A549 (cell line): ENCODE results near the gene ANKRD18B. TPM values are rescaled to one million over a fixed set of nuclear protein-coding genes. Genes with fewer than 3 reads are reported as not detected.
A peak's percentile ranks its signal among the peaks of the same experiment; 100 is the strongest.
"Not testable (repeated sequence)": the region's sequence is repeated elsewhere in the genome, so short reads cannot be mapped to it uniquely, and the experiment has no call there.

Experiments
- ATAC-seq, 2 experiments: fragments of 200-7000 bp in 1 of 2; fragments of >200 bp in 1 of 2; cut with Nextera tagmentation in 1 of 2; cut with Tn5 transposase in 1 of 2; 3 replicates each; pipeline versions ENCODE4 v1.8.0 to v1.9.1; 2018 to 2020; ENCODE audit warnings: mild to moderate bottlenecking in 1 of 2, moderate library complexity in 1 of 2
- CTCF ChIA-PET: fragments of 300-600 bp; sonication (Branson Sonifier 250); formaldehyde crosslinking; extraction: SDS; loops from one replicate; lab custom pipeline; 2021; ENCODE audit warnings: antibody characterized with exemption, inconsistent platforms; lab: Yijun Ruan, JAX
- POLR2A ChIA-PET: fragments of 350-600 bp; formaldehyde crosslinking; extraction: SDS; loops from one replicate; lab custom pipeline; 2021; ENCODE audit warnings: antibody characterized with exemption, inconsistent platforms; lab: Yijun Ruan, JAX
- DNase-seq, 2 experiments: peaks; one replicate each; pipeline versions ENCODE4 v3.0.0 to v3.0.0-alpha.2; 2011 to 2016; ENCODE audit warnings: low read depth in 1 of 2, low spot score in 1 of 2
- FAIRE-seq: peaks from 2 replicates; lab custom pipeline; 2011; peaks lifted over from hg19 to GRCh38; lab: Jason Lieb, UNC
- H3K27ac ChIP-seq, 2 experiments: fragments of >200 bp; sonication (Bioruptor Twin); formaldehyde crosslinking; 3 replicates each; pipeline ENCODE4 v1.5.1; 2016 to 2017
- H3K4me1 ChIP-seq: fragments of >200 bp; sonication (Bioruptor Twin); formaldehyde crosslinking; 3 replicates; pipeline ENCODE4 v1.6.1; 2016
- H3K4me2 ChIP-seq: fragments of >200 bp; sonication (Bioruptor Twin); formaldehyde crosslinking; 3 replicates; pipeline ENCODE4 v1.6.1; 2016
- H3K4me3 ChIP-seq: fragments of >200 bp; sonication (Bioruptor Twin); formaldehyde crosslinking; 3 replicates; pipeline ENCODE4 v1.5.1; 2016
- H3K9me3 ChIP-seq: fragments of >200 bp; sonication (Bioruptor Twin); formaldehyde crosslinking; 3 replicates; pipeline ENCODE4 v1.6.1; 2016
- CBX2 ChIP-seq: fragments of 200-600 bp; sonication (generic); IDR thresholded peaks from 2 replicates; pipeline ENCODE4 v1.6.1; 2016; ENCODE audit warnings: low read depth, mild to moderate bottlenecking, borderline replicate concordance
- EHF ChIP-seq: fragments of 250-450 bp; sonication (Bioruptor Pico); IDR thresholded peaks from 2 replicates; pipeline ENCODE4 v1.5.0; 2020; ENCODE audit warnings: mild to moderate bottlenecking
- FOSB ChIP-seq: fragments of 250-450 bp; sonication (Bioruptor Pico); IDR thresholded peaks from 2 replicates; pipeline ENCODE4 v1.5.0; 2020; ENCODE audit warnings: mild to moderate bottlenecking, moderate library complexity
- FOXS1 ChIP-seq: fragments of 250-450 bp; sonication (Bioruptor Pico); IDR thresholded peaks from 2 replicates; pipeline ENCODE4 v1.5.0; 2020; ENCODE audit warnings: mild to moderate bottlenecking, moderate library complexity
- HDAC2 ChIP-seq: fragments of 200-600 bp; sonication (generic); IDR thresholded peaks from 2 replicates; pipeline ENCODE4 v1.6.1; 2016
- JUN ChIP-seq, 2 experiments: fragments of >200 bp; sonication (Bioruptor Twin); formaldehyde crosslinking; IDR thresholded peaks; 2 replicates in 1 of 2; 3 replicates in 1 of 2; pipeline ENCODE4 v1.6.1; 2016 to 2017
- MAFK ChIP-seq: fragments of 450-650 bp; IDR thresholded peaks from 2 replicates; pipeline ENCODE4 v1.6.1; 2014; ENCODE audit not compliant: partially characterized antibody
- MAZ ChIP-seq: fragments of 150-350 bp; IDR thresholded peaks from 2 replicates; pipeline ENCODE4 v1.6.1; 2014; ENCODE audit warnings: antibody characterized with exemption, low read depth, low read length, borderline replicate concordance
- MYC ChIP-seq: IDR thresholded peaks from 2 replicates; pipeline ENCODE4 v1.6.1; 2012; ENCODE audit warnings: mild to moderate bottlenecking, inconsistent platforms, low read length, improper control_type of control experiment, borderline replicate concordance
- NPAS2 ChIP-seq: fragments of 250-450 bp; sonication (Bioruptor Pico); IDR thresholded peaks from 2 replicates; pipeline ENCODE4 v1.8.0; 2022; ENCODE audit warnings: mild to moderate bottlenecking, moderate library complexity, borderline replicate concordance
- PHF8 ChIP-seq: fragments of 200-600 bp; sonication (generic); IDR thresholded peaks from 2 replicates; pipeline ENCODE4 v1.6.1; 2016; ENCODE audit warnings: low read depth, mild to moderate bottlenecking, antibody characterized with exemption, moderate library complexity, borderline replicate concordance
- POLR2A ChIP-seq: IDR thresholded peaks from 2 replicates; pipeline ENCODE4 v1.6.1; 2012; ENCODE audit warnings: mild to moderate bottlenecking, low read length
- RCOR1 ChIP-seq: fragments of 150-350 bp; IDR thresholded peaks from 2 replicates; pipeline ENCODE4 v1.6.1; 2014; ENCODE audit warnings: antibody characterized with exemption, low read length, low read depth
- RNF2 ChIP-seq: fragments of 200-600 bp; sonication (generic); IDR thresholded peaks from 2 replicates; pipeline ENCODE4 v1.6.1; 2016; ENCODE audit warnings: low read depth, mild to moderate bottlenecking, antibody characterized with exemption, moderate library complexity, borderline replicate concordance
- TP53 ChIP-seq: fragments of 250-450 bp; sonication (Bioruptor Pico); IDR thresholded peaks from 2 replicates; pipeline ENCODE4 v1.5.0; 2021; ENCODE audit warnings: mild to moderate bottlenecking, moderate library complexity
- ZSCAN20 ChIP-seq: fragments of 250-450 bp; sonication (Bioruptor Pico); IDR thresholded peaks from 2 replicates; pipeline ENCODE4 v1.8.0; 2022; ENCODE audit warnings: mild to moderate bottlenecking, moderate library complexity
- WGBS: methylation state at CpG from one replicate; pipeline ENCODE4 v1.1.6; 2017; ENCODE audit errors: missing lambda C conversion rate; 5-methylcytosine and 5-hydroxymethylcytosine counted together
- polyA plus RNA-seq, 4 experiments: library from polyadenylated mRNA; depleted of rRNA in 3 of 4; stranded (reverse); fragments of >200 nt; fragmentation: RNase III in 1 of 4; extraction: RNeasy Plus Mini Kit Qiagen cat#74134 plus additional on column Dnase treatment in 1 of 4; gene quantifications; 2 replicates in 3 of 4; 3 replicates in 1 of 4; pipeline ENCODE4 v1.2.3, GENCODE V29; 2011 to 2017
- TF ChIP-seq, protein P1 (sequence below): fragments of 250-450 bp; sonication (Bioruptor Pico); IDR thresholded peaks from 2 replicates; pipeline ENCODE4 v1.5.0; 2020; ENCODE audit warnings: low read depth, mild to moderate bottlenecking, moderate library complexity
- TF ChIP-seq, protein P2 (sequence below): IDR thresholded peaks from 2 replicates; pipeline ENCODE4 v1.6.1; 2012
- TF ChIP-seq, protein P3 (sequence below): fragments of >200 bp; sonication (Bioruptor Twin); formaldehyde crosslinking; IDR thresholded peaks from 3 replicates; pipeline ENCODE4 v1.6.1; 2016
- TF ChIP-seq, protein P4 (sequence below): fragments of >200 bp; sonication (Bioruptor Twin); formaldehyde crosslinking; IDR thresholded peaks from 3 replicates; pipeline ENCODE4 v1.5.1; 2016
- TF ChIP-seq, protein P5 (sequence below): fragments of 250-450 bp; sonication (Bioruptor Pico); IDR thresholded peaks from 2 replicates; pipeline ENCODE4 v1.5.0; 2021; ENCODE audit warnings: mild to moderate bottlenecking, moderate library complexity, borderline replicate concordance

The ANKRD18B gene
- polyA plus RNA-seq, 2 of the 4 experiments (the other 2 are of a cell fraction): 5.6 to 12.6 TPM

DNA sequence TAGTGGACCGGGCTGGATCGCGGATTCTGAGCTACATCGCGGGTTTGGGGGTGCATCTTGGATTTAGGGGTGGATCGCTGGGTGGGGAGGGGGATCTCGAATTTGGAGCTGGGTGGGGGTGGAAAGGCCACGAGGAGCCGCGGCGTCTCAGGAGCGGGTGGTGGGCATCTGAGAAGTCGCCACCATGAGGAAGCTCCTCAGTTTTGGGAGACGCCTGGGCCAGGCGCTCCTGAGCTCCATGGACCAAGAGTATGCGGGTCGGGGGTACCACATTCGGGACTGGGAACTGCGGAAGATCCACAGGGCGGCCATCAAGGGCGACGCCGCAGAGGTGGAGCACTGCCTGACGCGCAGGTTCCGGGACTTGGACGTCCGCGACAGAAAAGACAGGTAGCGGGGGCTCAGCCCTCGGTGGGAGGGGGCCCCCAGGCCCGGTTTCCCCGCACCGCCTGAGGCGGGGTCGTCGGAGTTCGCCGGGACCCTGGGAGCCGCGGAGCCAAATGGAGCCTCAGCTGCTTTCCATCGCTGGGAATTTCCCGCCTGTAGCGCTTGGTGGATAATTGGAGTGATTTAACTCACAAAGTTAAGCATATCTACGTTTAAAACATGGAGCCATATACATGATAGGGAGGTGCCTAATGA, 376 bp downstream of the ANKRD18B start:
- peak overlapping the region; percentile 98 to 99 for H3K27ac ChIP-seq
- TF ChIP-seq RNF2 (no peak), POLR2A (peak; percentile 50), CBX2 (no peak), PHF8 (no peak), HDAC2 (no peak), TP53 (no peak), FOXS1 (CRISPR knock-in tag) (no peak), JUN (IDR thresholded peaks at IDR 0.05) (0 out of 5 replicates have a peak, but pooled peaks of 1 of the 2 experiments have one; percentile 6), FOSB (CRISPR knock-in tag) (no peak), MAFK (no peak), ZSCAN20 (no peak)
- TF ChIP-seq, protein P1, sequence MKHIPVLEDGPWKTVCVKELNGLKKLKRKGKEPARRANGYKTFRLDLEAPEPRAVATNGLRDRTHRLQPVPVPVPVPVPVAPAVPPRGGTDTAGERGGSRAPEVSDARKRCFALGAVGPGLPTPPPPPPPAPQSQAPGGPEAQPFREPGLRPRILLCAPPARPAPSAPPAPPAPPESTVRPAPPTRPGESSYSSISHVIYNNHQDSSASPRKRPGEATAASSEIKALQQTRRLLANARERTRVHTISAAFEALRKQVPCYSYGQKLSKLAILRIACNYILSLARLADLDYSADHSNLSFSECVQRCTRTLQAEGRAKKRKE (CRISPR knock-in tag): no peak
- TF ChIP-seq, protein P2, sequence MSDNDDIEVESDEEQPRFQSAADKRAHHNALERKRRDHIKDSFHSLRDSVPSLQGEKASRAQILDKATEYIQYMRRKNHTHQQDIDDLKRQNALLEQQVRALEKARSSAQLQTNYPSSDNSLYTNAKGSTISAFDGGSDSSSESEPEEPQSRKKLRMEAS: 0 out of 2 replicates have a peak, but pooled peaks have one; percentile 31
- TF ChIP-seq, protein P3, sequence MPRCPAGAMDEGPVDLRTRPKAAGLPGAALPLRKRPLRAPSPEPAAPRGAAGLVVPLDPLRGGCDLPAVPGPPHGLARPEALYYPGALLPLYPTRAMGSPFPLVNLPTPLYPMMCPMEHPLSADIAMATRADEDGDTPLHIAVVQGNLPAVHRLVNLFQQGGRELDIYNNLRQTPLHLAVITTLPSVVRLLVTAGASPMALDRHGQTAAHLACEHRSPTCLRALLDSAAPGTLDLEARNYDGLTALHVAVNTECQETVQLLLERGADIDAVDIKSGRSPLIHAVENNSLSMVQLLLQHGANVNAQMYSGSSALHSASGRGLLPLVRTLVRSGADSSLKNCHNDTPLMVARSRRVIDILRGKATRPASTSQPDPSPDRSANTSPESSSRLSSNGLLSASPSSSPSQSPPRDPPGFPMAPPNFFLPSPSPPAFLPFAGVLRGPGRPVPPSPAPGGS: no peak
- ChIA-PET CTCF (interaction anchor here (0.9 to 2.3 kb wide), 14 partner anchors 11 to 295 kb away, joined by 3 to 15 read pairs (median 4); partner anchors contain the start of gene NOL6), POLR2A (interaction anchor here (0.7 to 2.3 kb wide), 7 partner anchors 10 to 500 kb away, joined by 3 to 11 read pairs (median 4); partner anchors contain the start of genes AQP3, DNAJA1 and NOL6)
- DNase-seq (peak in 1 of 2 experiments; percentile 33), FAIRE-seq (no peak), ATAC-seq (peak; percentile 77 to 83)
- H3K4me3 ChIP-seq: peak overlapping the region; percentile 68
- peak overlapping the region; percentile 86 for H3K4me2 ChIP-seq
- WGBS: 0% methylated on average over 26 of the region's 45 CpGs
- no peaks in the 10 kb centered on the region for H3K9me3 ChIP-seq
- H3K4me1 ChIP-seq: peaks cover 24% of the 10 kb centered on the region; the same call in 2 of the 3 replicates

DNA sequence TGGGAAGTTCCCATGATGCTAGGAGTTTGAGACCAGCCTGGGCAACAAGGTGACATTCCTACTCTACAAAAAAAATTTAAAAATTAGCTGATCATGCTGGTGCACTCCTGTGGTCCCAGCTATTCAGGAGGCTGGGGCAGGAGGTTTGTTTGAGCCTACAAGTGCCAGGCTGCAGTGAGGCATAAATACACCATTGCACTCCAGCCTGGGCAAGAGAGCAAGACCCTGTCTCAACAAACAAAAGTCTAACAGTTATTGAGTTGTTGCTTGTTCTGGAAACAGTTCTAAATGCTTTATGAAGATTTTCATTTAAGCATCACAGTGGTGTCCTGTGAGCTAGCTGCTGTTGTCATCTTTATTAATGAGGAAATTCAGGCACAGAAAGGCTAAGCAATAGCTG, 4.0 kb downstream of the ANKRD18B start:
- H3K27ac ChIP-seq, H3K4me2 ChIP-seq, H3K4me3 ChIP-seq, H3K9me3 ChIP-seq, DNase-seq, POLR2A ChIA-PET, ATAC-seq, FAIRE-seq: not testable (repeated sequence)
- peaks cover 10% of the 10 kb centered on the region; the same call in 2 of the 3 replicates for H3K4me1 ChIP-seq
- CTCF ChIA-PET: interaction anchor here (1.4 kb wide), 1 partner anchor 299 kb away, joined by 3 read pairs; no protein-coding TSS in a partner anchor

DNA sequence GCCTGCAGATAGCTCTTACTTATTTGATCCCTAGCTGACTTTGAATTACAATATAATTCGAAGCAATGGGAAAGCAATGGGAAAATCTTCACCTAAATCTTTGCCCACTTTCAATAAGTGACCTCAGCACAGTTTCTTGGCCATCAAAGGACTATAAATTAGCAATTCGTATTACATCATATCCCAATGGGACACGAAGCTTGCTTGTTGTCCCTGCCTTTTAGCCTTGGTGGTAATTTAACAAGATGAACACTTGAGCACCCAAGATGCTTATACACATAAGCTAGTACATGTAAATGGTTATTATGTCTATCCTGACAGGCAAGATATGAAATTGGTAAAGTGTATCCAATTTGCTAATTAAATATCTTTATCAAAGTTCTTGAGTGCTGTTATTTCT, 9.9 kb downstream of the ANKRD18B start:
- DNase-seq, H3K27ac ChIP-seq, H3K4me3 ChIP-seq, H3K4me2 ChIP-seq, ATAC-seq, H3K9me3 ChIP-seq, POLR2A ChIA-PET: not testable (repeated sequence)
- FAIRE-seq: peak; percentile 91
- 60% methylated on average over 3 of the region's 3 CpGs for WGBS
- H3K4me1 ChIP-seq: peaks cover 13% of the 10 kb centered on the region
- CTCF ChIA-PET: interaction anchor here (2.4 kb wide), 1 partner anchor 10 kb away, joined by 8 read pairs; the partner anchor contains the start of gene ANKRD18B

DNA sequence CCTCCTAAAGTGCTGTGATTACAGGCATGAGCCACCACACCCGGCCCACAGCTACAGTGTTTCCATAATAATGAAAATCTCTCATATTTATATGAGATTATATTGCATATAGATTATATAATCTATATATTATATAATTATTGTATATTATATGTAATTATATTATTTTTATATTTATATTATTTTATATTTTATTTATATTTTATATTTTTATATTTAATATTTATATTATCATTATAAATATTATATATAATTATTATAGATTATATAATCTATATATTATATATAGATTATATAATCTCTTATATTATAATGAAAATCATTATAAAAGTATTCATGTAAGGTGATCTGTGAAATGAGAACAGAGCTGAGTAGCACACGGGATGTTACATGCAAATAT, 11.5 kb downstream of the ANKRD18B start:
- peaks cover 13% of the 10 kb centered on the region for H3K4me1 ChIP-seq
- CTCF ChIA-PET: interaction anchor here (2.4 kb wide), 1 partner anchor 12 kb away, joined by 8 read pairs; the partner anchor contains the start of gene ANKRD18B
- DNase-seq: no peak
- WGBS: 75% methylated on average over 2 of the region's 2 CpGs
- FAIRE-seq: no peak
- POLR2A ChIA-PET: no interaction called here
- no peaks in the 10 kb centered on the region for H3K9me3 ChIP-seq
- peak overlapping the region; percentile 56 for H3K4me2 ChIP-seq
- ATAC-seq: no peak; a peak in 2 of 6 replicates
- H3K27ac ChIP-seq: peak overlapping the region in 1 of 2 experiments; percentile 71; a peak in 4 of 6 replicates
- no peak overlapping the region for H3K4me3 ChIP-seq
- TF ChIP-seq, protein P4, sequence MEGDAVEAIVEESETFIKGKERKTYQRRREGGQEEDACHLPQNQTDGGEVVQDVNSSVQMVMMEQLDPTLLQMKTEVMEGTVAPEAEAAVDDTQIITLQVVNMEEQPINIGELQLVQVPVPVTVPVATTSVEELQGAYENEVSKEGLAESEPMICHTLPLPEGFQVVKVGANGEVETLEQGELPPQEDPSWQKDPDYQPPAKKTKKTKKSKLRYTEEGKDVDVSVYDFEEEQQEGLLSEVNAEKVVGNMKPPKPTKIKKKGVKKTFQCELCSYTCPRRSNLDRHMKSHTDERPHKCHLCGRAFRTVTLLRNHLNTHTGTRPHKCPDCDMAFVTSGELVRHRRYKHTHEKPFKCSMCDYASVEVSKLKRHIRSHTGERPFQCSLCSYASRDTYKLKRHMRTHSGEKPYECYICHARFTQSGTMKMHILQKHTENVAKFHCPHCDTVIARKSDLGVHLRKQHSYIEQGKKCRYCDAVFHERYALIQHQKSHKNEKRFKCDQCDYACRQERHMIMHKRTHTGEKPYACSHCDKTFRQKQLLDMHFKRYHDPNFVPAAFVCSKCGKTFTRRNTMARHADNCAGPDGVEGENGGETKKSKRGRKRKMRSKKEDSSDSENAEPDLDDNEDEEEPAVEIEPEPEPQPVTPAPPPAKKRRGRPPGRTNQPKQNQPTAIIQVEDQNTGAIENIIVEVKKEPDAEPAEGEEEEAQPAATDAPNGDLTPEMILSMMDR: no peak
- TF ChIP-seq, protein P3: no peak
- no peak for TF ChIP-seq NPAS2
- TF ChIP-seq HDAC2: no peak
- no peak for TF ChIP-seq MAZ
- TF ChIP-seq, protein P5, sequence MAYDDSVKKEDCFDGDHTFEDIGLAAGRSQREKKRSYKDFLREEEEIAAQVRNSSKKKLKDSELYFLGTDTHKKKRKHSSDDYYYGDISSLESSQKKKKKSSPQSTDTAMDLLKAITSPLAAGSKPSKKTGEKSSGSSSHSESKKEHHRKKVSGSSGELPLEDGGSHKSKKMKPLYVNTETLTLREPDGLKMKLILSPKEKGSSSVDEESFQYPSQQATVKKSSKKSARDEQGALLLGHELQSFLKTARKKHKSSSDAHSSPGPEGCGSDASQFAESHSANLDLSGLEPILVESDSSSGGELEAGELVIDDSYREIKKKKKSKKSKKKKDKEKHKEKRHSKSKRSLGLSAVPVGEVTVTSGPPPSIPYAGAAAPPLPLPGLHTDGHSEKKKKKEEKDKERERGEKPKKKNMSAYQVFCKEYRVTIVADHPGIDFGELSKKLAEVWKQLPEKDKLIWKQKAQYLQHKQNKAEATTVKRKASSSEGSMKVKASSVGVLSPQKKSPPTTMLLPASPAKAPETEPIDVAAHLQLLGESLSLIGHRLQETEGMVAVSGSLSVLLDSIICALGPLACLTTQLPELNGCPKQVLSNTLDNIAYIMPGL (CRISPR knock-in tag): no peak
- TF ChIP-seq MYC: no peak
- TF ChIP-seq RCOR1: no peak
- no peak for TF ChIP-seq EHF
